Transverse colon (tissue), 4 donors: ENCODE data around the gene SPAG4. TPM values are rescaled to one million over a fixed set of nuclear protein-coding genes. Genes with fewer than 3 reads are reported as not detected.

ENCODE experiments used
- DNase-seq: peaks from one replicate; pipeline ENCODE4 v3.0.0-alpha.2; 2019
- H3K27ac ChIP-seq, 4 donors: fragments of 200-600 bp; sonication (generic); 2 replicates each; pipeline ENCODE4 v1.5.1; 2016 to 2018; ENCODE audit warnings: inconsistent platforms in 4 of 4
- H3K27me3 ChIP-seq: fragments of 200-600 bp; sonication (generic); 2 replicates; pipeline ENCODE4 v1.5.1; 2017; ENCODE audit warnings: inconsistent platforms
- H3K36me3 ChIP-seq, 4 donors: fragments of 200-600 bp; sonication (generic); 2 replicates each; pipeline ENCODE4 v1.5.1; 2017 to 2019; ENCODE audit warnings: inconsistent platforms in 4 of 4
- H3K4me1 ChIP-seq, 4 donors: fragments of 200-600 bp; sonication (generic); 2 replicates each; pipeline ENCODE4 v1.5.1; 2017 to 2020; ENCODE audit warnings: inconsistent platforms in 4 of 4
- H3K4me3 ChIP-seq, 4 donors: fragments of 200-600 bp; sonication (generic); 1 replicate in 1 of 4; 2 replicates in 3 of 4; pipeline versions ENCODE4 v1.5.1 to v1.6.1; 2017 to 2019; ENCODE audit warnings: inconsistent platforms in 4 of 4
- H3K9me3 ChIP-seq, 2 donors: fragments of 200-600 bp; sonication (generic); 2 replicates each; pipeline ENCODE4 v1.5.1; 2017 to 2019; ENCODE audit warnings: inconsistent platforms in 2 of 2
- CTCF ChIP-seq, 5 experiments: fragments of 200-600 bp in 3 of 5; fragments of 450-650 bp in 2 of 5; sonication (generic) in 3 of 5; IDR thresholded peaks; 1 replicate in 2 of 5; 2 replicates in 3 of 5; pipeline ENCODE4 v1.5.1; 2016 to 2017; ENCODE audit warnings: antibody characterized with exemption in 5 of 5, inconsistent platforms in 3 of 5, mild to moderate bottlenecking in 2 of 5, moderate library complexity in 1 of 5
- EP300 ChIP-seq: sonication (generic); formaldehyde crosslinking; IDR thresholded peaks from one replicate; pipeline ENCODE4 v1.6.1; 2017; ENCODE audit warnings: antibody characterized with exemption, low read depth
- POLR2A ChIP-seq: fragments of 450-650 bp; IDR thresholded peaks from one replicate; pipeline ENCODE4 v1.6.1; 2016; ENCODE audit warnings: antibody characterized with exemption, mild to moderate bottlenecking, moderate library complexity
- POLR2AphosphoS5 ChIP-seq, 3 donors: sonication (generic); formaldehyde crosslinking; IDR thresholded peaks; one replicate each; pipeline ENCODE4 v1.6.1; 2016; ENCODE audit warnings: antibody characterized with exemption in 3 of 3
- WGBS, 2 donors: methylation state at CpG; one replicate each; pipeline ENCODE4 v1.1.5; 2018; ENCODE audit warnings: low coverage in 1 of 2; 5-methylcytosine and 5-hydroxymethylcytosine counted together
- in situ Hi-C, 4 donors: fragments of 200-750 bp; cut with MboI; loops; one replicate each; pipeline versions ENCODE4 v1.15.0 to v1.15.1; 2017; ENCODE audit warnings: low sequenced_read_pairs in 3 of 4, low pct_ligation_motif_present in 1 of 4, low pct_unique_long_range_greater_than_20kb in 1 of 4
- intact Hi-C: fragments of 100-400 bp; cut with DNase I; formaldehyde crosslinking; loops from one replicate; pipeline ENCODE4 v1.15.1; 2023; ENCODE audit warnings: low total_unique reads
- total RNA-seq, 4 donors: library from RNA; depleted of rRNA; stranded (reverse); fragments of >200 nt; gene quantifications; one replicate each; pipeline ENCODE4 v1.1.0, GENCODE V29; 2016

Gene SPAG4
- total RNA-seq, 4 donors from 2014 or later = 3.3 to 17.5 TPM; not detected in 2

GRCh38 chr20:35575958-35576357 lies 39.7 kb upstream of the SPAG4 start:
- intact Hi-C loops (loop anchor here (10.0 kb wide), 1 partner anchor 329 kb away; no protein-coding TSS in a partner anchor), in situ Hi-C loops (no loop called here)
- Histone ChIP-seq H3K4me1 (peaks cover 0 to 24% (median 14%) of the 10 kb centered on the region in 4 donors), H3K27me3 (no peaks in the 10 kb centered on the region), H3K36me3 (no peaks in the 10 kb centered on the region), H3K27ac (peak overlapping the region; percentile 56 to 71 (median 66)), H3K4me3 (no peak overlapping the region), H3K9me3 (no peaks in the 10 kb centered on the region)
- TF ChIP-seq EP300 = no peak
- TF ChIP-seq POLR2AphosphoS5 (IDR thresholded peaks at IDR 0.05) = peak in 1 of 3 donors; percentile 52
- DNase-seq = peak; percentile 90
- WGBS, 2 donors = 59% methylated on average over 4 of the region's 4 CpGs; no CpG with 5 or more reads in 1 of the 2 donors

DNA sequence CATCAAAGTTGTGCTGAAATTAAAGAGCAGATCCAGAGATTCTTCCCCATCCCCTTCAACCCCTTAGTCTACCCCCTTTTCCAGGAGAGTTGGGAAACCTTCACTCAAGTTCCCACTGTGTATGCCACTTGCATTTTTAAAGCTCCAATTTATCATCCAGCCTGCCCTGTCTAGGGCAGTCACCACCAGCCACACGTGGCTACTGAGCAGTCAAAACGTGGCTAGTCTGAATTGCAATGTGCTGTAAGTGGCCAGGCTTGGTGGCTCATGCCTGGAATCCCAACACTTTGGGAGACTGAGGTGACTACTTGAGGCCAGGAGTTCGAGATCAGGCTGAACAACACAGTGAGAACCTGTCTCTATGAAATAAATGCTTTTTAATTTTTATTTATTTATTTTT lies 38.8 kb upstream of the SPAG4 start:
- WGBS, 2 donors = 52 to 74% methylated on average over 2 to 3 of the region's 3 CpGs
- intact Hi-C loops (loop anchor here (10.0 kb wide), 1 partner anchor 328 kb away; no protein-coding TSS in a partner anchor), in situ Hi-C loops (no loop called here)
- DNase-seq = no peak
- Histone ChIP-seq H3K4me1 (peaks cover 0 to 20% (median 14%) of the 10 kb centered on the region in 4 donors), H3K27me3 (no peaks in the 10 kb centered on the region), H3K36me3 (no peaks in the 10 kb centered on the region), H3K9me3 (no peaks in the 10 kb centered on the region), H3K4me3 (no peak overlapping the region), H3K27ac (peak overlapping the region in 2 of 4 donors; percentile 67 to 71)
- TF ChIP-seq EP300 (no peak), POLR2AphosphoS5 (IDR thresholded peaks at IDR 0.05) (no peak), CTCF (IDR thresholded peaks at IDR 0.05) (no peak)

DNA sequence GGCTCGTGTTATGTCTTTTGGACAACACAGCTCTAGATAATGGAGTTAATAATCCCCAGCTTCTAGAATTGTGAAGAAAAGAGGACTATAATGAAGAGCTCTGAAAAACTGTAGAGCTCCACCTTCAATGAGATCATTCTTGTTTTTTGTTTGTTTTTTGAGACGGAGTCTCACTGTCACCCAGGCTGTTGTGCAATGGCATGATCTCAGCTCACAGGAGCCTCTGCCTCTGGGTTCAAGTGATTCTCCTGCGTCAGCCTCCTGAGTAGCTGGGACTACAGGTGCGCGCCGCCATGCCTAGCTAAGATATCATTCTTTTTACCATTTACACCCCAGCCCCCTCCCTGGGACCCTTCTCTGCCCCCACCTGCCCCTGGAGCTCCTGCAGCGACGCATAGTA lies 37.2 kb upstream of the SPAG4 start:
- H3K36me3 ChIP-seq = no peaks in the 10 kb centered on the region
- peaks cover 0 to 20% (median 14%) of the 10 kb centered on the region in 4 donors for H3K4me1 ChIP-seq
- WGBS, 2 donors = 83 to 85% methylated on average over 5 to 8 of the region's 8 CpGs
- no peak for DNase-seq
- H3K4me3 ChIP-seq = no peak overlapping the region
- in situ Hi-C loops (no loop called here), intact Hi-C loops (loop anchor here (10.0 kb wide), 1 partner anchor 326 kb away; no protein-coding TSS in a partner anchor)
- TF ChIP-seq CTCF (IDR thresholded peaks at IDR 0.05) (no peak), POLR2AphosphoS5 (IDR thresholded peaks at IDR 0.05) (no peak), EP300 (no peak), POLR2A (no peak)
- H3K27ac ChIP-seq = no peak overlapping the region
- no peaks in the 10 kb centered on the region for H3K9me3 ChIP-seq
- no peaks in the 10 kb centered on the region for H3K27me3 ChIP-seq

DNA sequence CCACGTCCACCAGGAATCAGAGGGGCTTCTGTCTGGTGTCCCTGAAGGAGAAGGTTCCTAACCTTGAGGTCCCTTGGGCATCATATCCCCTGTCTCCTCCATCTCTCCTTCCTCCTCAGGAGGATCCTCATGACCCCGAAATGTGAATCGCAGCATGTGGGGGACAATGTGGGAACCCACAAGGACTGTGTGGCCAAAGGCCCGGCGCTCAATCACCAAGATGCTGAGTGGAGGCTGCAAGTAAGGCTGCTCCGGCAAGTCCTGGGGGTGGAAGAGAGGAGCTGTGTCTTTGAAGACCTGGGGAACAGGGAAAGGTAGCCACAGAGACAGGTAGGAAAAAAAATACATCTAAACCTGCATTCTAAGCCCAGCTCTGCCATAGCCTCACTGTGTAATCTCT lies 36.4 kb upstream of the SPAG4 start:
- Histone ChIP-seq H3K4me1 (peaks cover 0 to 20% (median 14%) of the 10 kb centered on the region in 4 donors), H3K4me3 (no peak overlapping the region), H3K27me3 (no peaks in the 10 kb centered on the region), H3K36me3 (no peaks in the 10 kb centered on the region), H3K9me3 (no peaks in the 10 kb centered on the region), H3K27ac (no peak overlapping the region)
- no peak for TF ChIP-seq CTCF (IDR thresholded peaks at IDR 0.05)
- no peak for TF ChIP-seq POLR2A
- in situ Hi-C loops (no loop called here), intact Hi-C loops (loop anchor here (10.0 kb wide), 1 partner anchor 326 kb away; no protein-coding TSS in a partner anchor)
- no peak for DNase-seq
- WGBS, 2 donors = 94 to 100% methylated on average over 1 to 6 of the region's 6 CpGs

GRCh38 chr20:35582131-35582530 lies 33.5 kb upstream of the SPAG4 start:
- no peaks in the 10 kb centered on the region for H3K4me1 ChIP-seq
- H3K27ac ChIP-seq = no peak overlapping the region
- no peak for DNase-seq
- in situ Hi-C loops = no loop called here
- no peak overlapping the region for H3K4me3 ChIP-seq
- no peaks in the 10 kb centered on the region for H3K36me3 ChIP-seq
- TF ChIP-seq EP300 (no peak), CTCF (IDR thresholded peaks at IDR 0.05) (no peak), POLR2AphosphoS5 (IDR thresholded peaks at IDR 0.05) (no peak), POLR2A (no peak)
- no peaks in the 10 kb centered on the region for H3K27me3 ChIP-seq
- no peaks in the 10 kb centered on the region for H3K9me3 ChIP-seq
- 88% methylated on average over 7 of the region's 7 CpGs; no CpG with 5 or more reads in 1 of the 2 donors for WGBS, 2 donors
- intact Hi-C loops = no loop called here
